ENCODE measurements around the gene FBXO10.

DNA sequence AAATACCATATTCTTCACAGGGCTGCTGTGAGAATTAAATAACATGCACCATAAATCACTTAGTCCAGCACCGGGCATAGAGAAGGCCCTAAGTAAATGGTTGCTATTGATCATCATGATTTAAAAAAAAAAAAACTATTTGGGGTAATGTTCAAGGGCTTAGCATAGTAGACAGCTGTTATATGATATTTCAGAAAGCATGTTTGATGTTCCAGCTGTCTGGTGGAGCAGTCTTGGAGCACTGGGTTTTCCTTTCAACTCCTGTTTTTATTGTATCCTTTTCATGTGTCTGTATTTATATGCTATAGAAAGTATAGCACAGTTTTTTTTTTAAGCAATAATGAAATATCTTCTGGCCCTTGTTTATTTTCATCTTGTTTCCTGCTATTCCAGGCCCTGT, 44.2 kb upstream of the FBXO10 start:
- TF ChIP-seq, protein P1, sequence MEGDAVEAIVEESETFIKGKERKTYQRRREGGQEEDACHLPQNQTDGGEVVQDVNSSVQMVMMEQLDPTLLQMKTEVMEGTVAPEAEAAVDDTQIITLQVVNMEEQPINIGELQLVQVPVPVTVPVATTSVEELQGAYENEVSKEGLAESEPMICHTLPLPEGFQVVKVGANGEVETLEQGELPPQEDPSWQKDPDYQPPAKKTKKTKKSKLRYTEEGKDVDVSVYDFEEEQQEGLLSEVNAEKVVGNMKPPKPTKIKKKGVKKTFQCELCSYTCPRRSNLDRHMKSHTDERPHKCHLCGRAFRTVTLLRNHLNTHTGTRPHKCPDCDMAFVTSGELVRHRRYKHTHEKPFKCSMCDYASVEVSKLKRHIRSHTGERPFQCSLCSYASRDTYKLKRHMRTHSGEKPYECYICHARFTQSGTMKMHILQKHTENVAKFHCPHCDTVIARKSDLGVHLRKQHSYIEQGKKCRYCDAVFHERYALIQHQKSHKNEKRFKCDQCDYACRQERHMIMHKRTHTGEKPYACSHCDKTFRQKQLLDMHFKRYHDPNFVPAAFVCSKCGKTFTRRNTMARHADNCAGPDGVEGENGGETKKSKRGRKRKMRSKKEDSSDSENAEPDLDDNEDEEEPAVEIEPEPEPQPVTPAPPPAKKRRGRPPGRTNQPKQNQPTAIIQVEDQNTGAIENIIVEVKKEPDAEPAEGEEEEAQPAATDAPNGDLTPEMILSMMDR (conservative IDR thresholded peaks at IDR 0.05) = no peak
- no peak for TF ChIP-seq ZFX (IDR thresholded peaks at IDR 0.05)

Measured in C4-2B (cell line).